ENCODE results near the gene CEP95.

CEP95 gene

DNA sequence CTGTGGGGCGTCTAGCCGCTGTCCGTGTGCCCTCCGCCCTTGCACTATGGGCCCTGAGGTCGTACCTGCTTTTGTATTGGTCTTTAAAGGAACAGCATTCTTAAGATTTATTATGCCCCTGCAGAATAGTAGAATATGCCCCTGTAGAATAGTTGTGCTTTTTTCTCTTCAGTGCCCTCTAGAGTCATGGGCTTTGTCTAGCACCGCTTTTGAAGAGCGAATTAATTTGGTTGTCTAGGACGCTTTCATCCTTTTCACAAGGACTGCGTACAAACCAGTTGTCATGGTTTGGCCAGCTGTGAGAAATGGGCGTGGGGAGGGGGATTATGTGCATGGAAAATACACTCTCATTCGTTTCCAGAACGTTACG lies 621 bp downstream of the CEP95 start:
- H3K36me3 ChIP-seq (ENCODE audit: insufficient read depth, low read length) = peaks cover 57% of the 10 kb centered on the region
- no peaks in the 10 kb centered on the region for H3K9me3 ChIP-seq (ENCODE audit: low read length)
- H3K27me3 ChIP-seq (ENCODE audit: insufficient read depth, low read length) = no peaks in the 10 kb centered on the region
- peaks cover 26% of the 10 kb centered on the region for H3K4me1 ChIP-seq (ENCODE audit: insufficient read depth, low read length)
- H2AFZ ChIP-seq (ENCODE audit: low read depth, low read length) = peak overlapping the region; percentile 11
- H3K4me3 ChIP-seq (ENCODE audit: low read length) = peak overlapping the region; percentile 98

DNA sequence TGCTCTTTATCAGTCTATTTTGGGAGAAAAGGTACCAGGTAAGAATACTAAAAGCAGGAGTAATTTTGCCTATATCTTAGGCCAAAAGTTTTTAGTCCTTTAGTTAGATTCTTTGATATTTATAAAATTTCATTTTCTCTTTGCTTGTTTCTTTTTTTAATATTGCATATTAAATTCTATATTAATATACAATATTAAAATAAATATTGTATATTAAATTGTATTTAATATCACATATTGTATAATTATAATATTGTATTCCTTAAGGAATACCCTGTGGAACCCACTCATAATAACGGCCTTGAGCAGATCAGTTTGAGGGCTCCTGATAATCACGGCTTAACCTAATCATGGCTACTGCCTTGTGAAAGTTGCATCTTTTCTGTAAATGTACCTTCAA lies 1.9 kb downstream of the CEP95 start:
- no peak overlapping the region for H2AFZ ChIP-seq (ENCODE audit: low read depth, low read length)
- H3K4me3 ChIP-seq (ENCODE audit: low read length) = peak overlapping the region; percentile 98
- H3K9me3 ChIP-seq (ENCODE audit: low read length) = no peaks in the 10 kb centered on the region
- peaks cover 57% of the 10 kb centered on the region for H3K36me3 ChIP-seq (ENCODE audit: insufficient read depth, low read length)
- peaks cover 14% of the 10 kb centered on the region for H3K4me1 ChIP-seq (ENCODE audit: insufficient read depth, low read length)
- no peaks in the 10 kb centered on the region for H3K27me3 ChIP-seq (ENCODE audit: insufficient read depth, low read length)

DNA sequence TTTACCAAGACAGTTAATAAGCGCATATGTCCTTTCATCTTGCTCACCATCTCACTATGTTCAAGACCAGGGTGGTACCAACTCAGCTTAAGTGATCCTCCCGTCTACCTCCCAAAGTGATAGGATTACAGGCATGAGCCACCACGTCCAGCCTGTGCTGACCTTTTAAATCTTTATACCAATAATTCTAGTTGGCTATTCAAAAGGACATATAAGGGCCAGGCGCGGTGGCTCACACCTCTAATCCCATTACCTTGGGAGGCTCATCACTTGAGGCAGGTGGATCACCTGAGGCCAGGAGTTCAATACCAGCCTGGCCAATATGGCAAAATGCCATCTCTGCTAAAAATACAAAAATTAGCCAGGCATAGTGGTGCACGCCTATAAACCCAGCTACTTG lies 2.4 kb downstream of the CEP95 start:
- Histone ChIP-seq H3K27me3 (ENCODE audit: insufficient read depth, low read length) (no peaks in the 10 kb centered on the region), H3K9me3 (ENCODE audit: low read length) (no peaks in the 10 kb centered on the region), H3K4me1 (ENCODE audit: insufficient read depth, low read length) (peaks cover 10% of the 10 kb centered on the region), H3K36me3 (ENCODE audit: insufficient read depth, low read length) (peaks cover 57% of the 10 kb centered on the region), H2AFZ (ENCODE audit: low read depth, low read length) (no peak overlapping the region), H3K4me3 (ENCODE audit: low read length) (no peak overlapping the region)

DNA sequence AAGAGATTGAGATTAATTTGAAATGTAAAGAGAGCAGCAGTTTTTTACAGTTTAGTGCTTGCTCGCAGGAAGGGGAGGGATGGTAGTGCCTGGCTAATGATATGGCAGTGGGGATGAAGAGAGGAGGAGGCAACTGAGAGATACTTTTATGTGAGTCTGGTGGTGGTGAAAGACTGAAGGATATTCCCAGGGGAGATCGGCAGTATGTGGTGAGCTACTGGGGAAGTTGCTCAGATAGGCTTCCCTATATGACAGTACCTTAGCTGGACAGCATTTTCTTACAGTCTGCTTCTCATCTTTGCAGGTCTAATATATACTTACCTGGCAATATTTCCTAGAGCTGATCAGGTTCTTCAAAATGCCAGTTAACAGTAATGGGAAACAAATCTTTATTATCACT lies 8.6 kb downstream of the CEP95 start:
- no peaks in the 10 kb centered on the region for H3K27me3 ChIP-seq (ENCODE audit: insufficient read depth, low read length)
- H3K4me3 ChIP-seq (ENCODE audit: low read length) = no peak overlapping the region
- no peaks in the 10 kb centered on the region for H3K4me1 ChIP-seq (ENCODE audit: insufficient read depth, low read length)
- no peak overlapping the region for H2AFZ ChIP-seq (ENCODE audit: low read depth, low read length)
- H3K36me3 ChIP-seq (ENCODE audit: insufficient read depth, low read length) = peaks cover 84% of the 10 kb centered on the region
- no peaks in the 10 kb centered on the region for H3K9me3 ChIP-seq (ENCODE audit: low read length)

DNA sequence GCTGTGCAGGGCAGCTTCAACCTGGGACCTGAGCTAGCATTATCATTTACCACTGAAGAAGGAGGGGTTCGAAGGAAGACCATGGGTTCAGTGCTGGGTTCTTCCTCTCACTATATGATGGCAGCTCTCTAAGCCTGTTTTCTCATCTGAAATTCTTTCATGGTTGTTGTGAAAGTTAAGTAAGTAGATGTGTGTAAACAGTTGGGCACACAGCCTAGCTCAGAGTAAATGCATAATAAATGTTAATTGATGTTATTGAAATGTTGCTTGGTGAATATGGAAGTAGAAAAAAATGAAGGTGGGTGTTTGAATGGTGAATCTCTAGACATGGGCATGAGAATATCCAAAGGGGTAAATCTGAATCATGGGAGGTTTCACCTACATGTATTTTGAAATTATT lies 9.1 kb downstream of the CEP95 start:
- Histone ChIP-seq H3K4me3 (ENCODE audit: low read length) (no peak overlapping the region), H2AFZ (ENCODE audit: low read depth, low read length) (no peak overlapping the region), H3K36me3 (ENCODE audit: insufficient read depth, low read length) (peaks cover 85% of the 10 kb centered on the region), H3K4me1 (ENCODE audit: insufficient read depth, low read length) (no peaks in the 10 kb centered on the region), H3K9me3 (ENCODE audit: low read length) (no peaks in the 10 kb centered on the region), H3K27me3 (ENCODE audit: insufficient read depth, low read length) (no peaks in the 10 kb centered on the region)

DNA sequence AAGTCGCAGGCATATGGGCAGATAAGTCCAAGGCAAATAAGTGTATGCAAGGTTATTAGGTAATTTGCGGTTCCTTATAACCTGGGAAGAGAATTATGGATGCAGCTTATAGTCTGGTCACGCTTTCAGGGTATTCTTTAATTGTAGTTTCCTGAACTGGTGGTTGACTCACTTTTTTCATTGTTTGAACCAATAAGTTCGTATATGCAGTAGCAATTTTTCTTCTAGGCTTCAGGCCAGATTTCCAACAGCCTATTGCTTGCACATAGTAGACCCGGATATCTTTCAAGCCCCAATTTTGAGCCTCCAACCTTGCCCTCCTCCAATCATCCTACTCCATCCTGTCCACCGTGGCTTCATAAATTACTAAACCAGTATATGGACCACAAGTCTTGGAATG lies 12.8 kb downstream of the CEP95 start:
- no peak overlapping the region for H2AFZ ChIP-seq (ENCODE audit: low read depth, low read length)
- H3K27me3 ChIP-seq (ENCODE audit: insufficient read depth, low read length) = no peaks in the 10 kb centered on the region
- no peaks in the 10 kb centered on the region for H3K4me1 ChIP-seq (ENCODE audit: insufficient read depth, low read length)
- no peak overlapping the region for H3K4me3 ChIP-seq (ENCODE audit: low read length)
- peaks cover 89% of the 10 kb centered on the region for H3K36me3 ChIP-seq (ENCODE audit: insufficient read depth, low read length)
- no peaks in the 10 kb centered on the region for H3K9me3 ChIP-seq (ENCODE audit: low read length)

DNA sequence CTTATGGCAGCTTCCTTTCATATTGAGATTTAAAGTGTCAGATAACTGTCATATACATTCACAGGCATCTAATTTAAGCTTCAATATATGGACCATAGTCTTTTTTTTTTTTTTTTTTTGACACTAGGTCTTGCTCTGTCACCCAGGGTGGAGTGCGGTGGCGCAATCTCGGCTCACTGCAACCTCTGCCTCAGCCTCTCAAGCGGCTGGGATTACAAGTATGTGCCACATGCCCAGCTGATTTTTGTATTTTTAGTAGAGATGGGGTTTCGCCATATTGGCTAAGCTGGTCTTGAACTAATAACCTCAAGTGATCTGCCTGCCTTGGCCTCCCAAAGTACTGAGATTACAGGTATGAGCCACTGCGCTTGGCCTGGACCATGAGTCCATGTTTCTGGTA lies 13.6 kb downstream of the CEP95 start:
- H3K4me3 ChIP-seq (ENCODE audit: low read length) = no peak overlapping the region
- peaks cover 89% of the 10 kb centered on the region for H3K36me3 ChIP-seq (ENCODE audit: insufficient read depth, low read length)
- no peaks in the 10 kb centered on the region for H3K9me3 ChIP-seq (ENCODE audit: low read length)
- H3K4me1 ChIP-seq (ENCODE audit: insufficient read depth, low read length) = no peaks in the 10 kb centered on the region
- H2AFZ ChIP-seq (ENCODE audit: low read depth, low read length) = no peak overlapping the region
- no peaks in the 10 kb centered on the region for H3K27me3 ChIP-seq (ENCODE audit: insufficient read depth, low read length)

DNA sequence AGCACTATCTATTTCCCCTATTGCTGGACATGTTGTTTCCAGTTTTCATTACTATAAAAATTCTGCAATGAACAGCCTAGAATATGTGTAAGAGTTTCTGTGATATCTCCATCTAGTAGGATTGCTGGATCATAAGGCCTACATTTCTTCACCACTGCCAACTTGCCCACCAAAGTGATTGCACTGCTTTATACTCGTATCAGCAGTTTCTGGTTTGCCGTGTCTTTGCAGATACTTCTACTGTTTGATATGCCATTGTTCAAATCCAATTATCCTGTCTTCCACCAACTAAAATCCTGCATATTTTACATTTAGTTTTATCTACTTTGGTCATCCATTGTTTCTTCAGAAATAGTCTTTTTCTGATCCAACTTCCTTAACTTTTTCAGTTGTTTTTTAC lies 21.1 kb downstream of the CEP95 start:
- H3K36me3 ChIP-seq (ENCODE audit: insufficient read depth, low read length) = peaks cover 96% of the 10 kb centered on the region
- no peaks in the 10 kb centered on the region for H3K27me3 ChIP-seq (ENCODE audit: insufficient read depth, low read length)
- no peaks in the 10 kb centered on the region for H3K4me1 ChIP-seq (ENCODE audit: insufficient read depth, low read length)
- no peaks in the 10 kb centered on the region for H3K9me3 ChIP-seq (ENCODE audit: low read length)
- H3K4me3 ChIP-seq (ENCODE audit: low read length) = no peak overlapping the region
- H2AFZ ChIP-seq (ENCODE audit: low read depth, low read length) = no peak overlapping the region

DNA sequence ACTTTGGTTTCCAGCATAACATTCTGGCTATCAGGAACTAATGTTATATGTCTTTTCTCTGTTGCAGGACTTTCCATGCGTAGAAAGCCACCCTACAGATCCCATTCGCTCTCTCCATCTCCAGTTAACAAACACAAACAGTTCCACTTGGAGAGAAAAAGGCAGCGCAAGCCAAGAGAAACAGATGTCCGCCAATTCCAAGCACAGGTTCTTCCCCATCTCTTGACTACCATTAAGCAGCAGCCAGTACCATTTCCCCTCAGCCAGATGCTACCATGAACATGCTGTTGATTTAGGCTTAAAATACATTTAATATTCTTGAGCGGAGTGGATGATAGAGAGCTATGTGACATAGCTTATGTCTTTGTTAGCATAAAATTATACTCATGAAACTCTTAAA lies 22.4 kb downstream of the CEP95 start:
- Histone ChIP-seq H3K36me3 (ENCODE audit: insufficient read depth, low read length) (peaks cover 96% of the 10 kb centered on the region), H3K4me3 (ENCODE audit: low read length) (no peak overlapping the region), H3K4me1 (ENCODE audit: insufficient read depth, low read length) (no peaks in the 10 kb centered on the region), H3K9me3 (ENCODE audit: low read length) (no peaks in the 10 kb centered on the region), H3K27me3 (ENCODE audit: insufficient read depth, low read length) (no peaks in the 10 kb centered on the region), H2AFZ (ENCODE audit: low read depth, low read length) (no peak overlapping the region)

DNA sequence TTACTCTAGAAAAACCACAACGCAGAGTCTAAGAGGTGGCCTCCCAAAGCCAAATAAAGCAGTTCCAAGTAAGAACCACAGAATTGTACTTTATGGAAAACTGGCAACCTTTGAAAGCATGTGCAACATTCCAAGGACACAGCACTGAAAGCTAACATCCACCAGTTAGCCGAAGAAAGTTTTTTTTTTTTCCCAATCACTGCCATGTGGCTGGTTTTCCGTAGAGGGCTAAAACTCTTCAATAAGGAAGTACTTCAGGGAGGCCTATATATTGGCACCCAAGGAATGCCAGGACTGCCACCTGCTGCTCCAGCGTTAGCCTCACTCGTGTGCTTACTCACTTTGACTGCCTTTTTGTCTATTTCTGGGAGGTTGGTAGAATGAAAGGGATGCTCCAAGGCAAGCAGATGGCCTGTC lies 25.2 kb downstream of the CEP95 start:
- Histone ChIP-seq H3K36me3 (ENCODE audit: insufficient read depth, low read length) (peaks cover 98% of the 10 kb centered on the region), H3K27me3 (ENCODE audit: insufficient read depth, low read length) (no peaks in the 10 kb centered on the region), H3K9me3 (ENCODE audit: low read length) (no peaks in the 10 kb centered on the region), H2AFZ (ENCODE audit: low read depth, low read length) (no peak overlapping the region), H3K4me1 (ENCODE audit: insufficient read depth, low read length) (no peaks in the 10 kb centered on the region), H3K4me3 (ENCODE audit: low read length) (no peak overlapping the region)

DNA sequence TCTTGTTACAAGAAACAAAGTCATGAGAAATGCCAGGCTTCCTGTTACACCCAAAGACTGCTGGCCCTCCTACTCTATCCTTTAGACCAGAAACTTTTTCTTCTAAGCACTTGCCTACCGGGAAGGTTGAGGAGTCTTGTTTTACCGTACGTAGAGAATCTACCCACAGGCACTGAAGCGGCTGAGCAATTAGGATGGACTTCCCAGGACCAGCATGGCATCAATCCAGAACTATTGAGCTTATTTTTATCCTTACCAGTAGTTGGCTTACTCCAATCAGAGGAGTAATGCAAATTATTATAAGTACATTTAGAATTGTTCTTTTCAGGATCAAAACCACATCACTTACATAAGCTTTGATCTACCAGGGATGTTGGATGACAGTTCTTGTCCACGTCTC lies 25.6 kb downstream of the CEP95 start:
- no peaks in the 10 kb centered on the region for H3K4me1 ChIP-seq (ENCODE audit: insufficient read depth, low read length)
- no peaks in the 10 kb centered on the region for H3K27me3 ChIP-seq (ENCODE audit: insufficient read depth, low read length)
- H2AFZ ChIP-seq (ENCODE audit: low read depth, low read length) = no peak overlapping the region
- H3K9me3 ChIP-seq (ENCODE audit: low read length) = no peaks in the 10 kb centered on the region
- peaks cover 98% of the 10 kb centered on the region for H3K36me3 ChIP-seq (ENCODE audit: insufficient read depth, low read length)
- no peak overlapping the region for H3K4me3 ChIP-seq (ENCODE audit: low read length)

DNA sequence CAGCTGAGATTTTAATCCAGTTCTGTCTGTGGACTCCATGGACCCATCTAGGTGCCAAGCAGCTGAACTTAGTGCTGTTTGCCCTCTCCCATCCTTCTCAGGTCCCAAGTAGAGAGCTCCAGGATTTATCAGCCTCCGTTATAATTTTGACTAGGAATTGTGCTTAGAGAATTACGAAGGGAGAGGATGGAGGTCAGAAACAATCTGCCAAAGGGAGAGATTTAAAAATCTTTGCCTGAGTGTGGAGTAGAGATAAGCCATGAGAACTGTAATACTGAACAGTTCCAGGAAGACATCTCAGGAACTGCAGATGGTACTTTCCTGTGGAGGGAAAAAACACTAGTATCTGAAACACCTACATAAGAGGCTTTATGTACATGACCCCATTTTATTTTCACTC lies 27.0 kb downstream of the CEP95 start:
- H3K4me3 ChIP-seq (ENCODE audit: low read length) = no peak overlapping the region
- H3K36me3 ChIP-seq (ENCODE audit: insufficient read depth, low read length) = peaks cover 98% of the 10 kb centered on the region
- no peaks in the 10 kb centered on the region for H3K9me3 ChIP-seq (ENCODE audit: low read length)
- no peaks in the 10 kb centered on the region for H3K4me1 ChIP-seq (ENCODE audit: insufficient read depth, low read length)
- no peaks in the 10 kb centered on the region for H3K27me3 ChIP-seq (ENCODE audit: insufficient read depth, low read length)
- H2AFZ ChIP-seq (ENCODE audit: low read depth, low read length) = no peak overlapping the region

DNA sequence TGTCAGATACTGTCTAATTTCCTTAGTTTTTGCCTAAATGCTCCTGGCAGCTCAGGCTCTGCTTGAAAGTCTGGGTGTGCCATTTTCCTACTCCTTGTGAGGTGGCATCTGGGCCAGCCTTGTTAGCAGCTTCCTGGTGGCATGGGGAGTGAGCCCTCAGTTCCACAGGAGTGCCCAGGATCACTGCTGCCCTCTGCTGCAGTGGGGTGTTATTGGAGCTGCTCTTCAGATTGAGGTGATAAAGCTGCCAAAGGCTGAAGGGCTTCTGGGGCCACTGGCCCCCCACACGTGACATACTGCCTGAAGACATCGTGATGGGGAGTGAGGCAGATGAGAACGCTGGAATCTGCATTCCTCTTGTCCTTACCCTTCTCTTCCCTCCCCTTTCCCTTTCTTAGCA lies 27.4 kb downstream of the CEP95 start:
- Histone ChIP-seq H2AFZ (ENCODE audit: low read depth, low read length) (no peak overlapping the region), H3K36me3 (ENCODE audit: insufficient read depth, low read length) (peaks cover 96% of the 10 kb centered on the region), H3K27me3 (ENCODE audit: insufficient read depth, low read length) (no peaks in the 10 kb centered on the region)

DNA sequence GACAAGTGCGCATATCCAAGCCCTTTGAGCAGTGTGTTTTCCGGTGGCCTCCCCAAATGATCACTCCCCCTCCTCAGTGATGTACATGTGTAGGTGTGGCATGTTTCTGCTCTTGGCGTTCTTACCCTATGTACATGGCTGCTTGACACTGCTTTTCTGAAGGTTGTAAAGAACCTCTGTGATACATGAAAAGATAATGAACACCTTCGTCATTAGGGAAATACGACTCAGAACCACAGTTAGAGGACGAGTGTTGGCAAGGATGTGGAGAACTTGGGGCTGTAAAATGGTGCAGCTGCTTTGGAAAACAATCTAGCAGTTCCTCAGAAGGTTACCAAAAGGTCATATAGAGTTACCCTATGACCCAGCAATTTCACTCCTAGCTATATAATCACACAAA lies 28.6 kb downstream of the CEP95 start:
- Histone ChIP-seq H3K4me1 (ENCODE audit: insufficient read depth, low read length) (no peaks in the 10 kb centered on the region), H3K4me3 (ENCODE audit: low read length) (no peak overlapping the region), H3K27me3 (ENCODE audit: insufficient read depth, low read length) (no peaks in the 10 kb centered on the region), H2AFZ (ENCODE audit: low read depth, low read length) (no peak overlapping the region), H3K9me3 (ENCODE audit: low read length) (no peaks in the 10 kb centered on the region), H3K36me3 (ENCODE audit: insufficient read depth, low read length) (peaks cover 91% of the 10 kb centered on the region)

More for the DNA sequence above, 27.4 kb downstream of the CEP95 start:
- no peaks in the 10 kb centered on the region for H3K4me1 ChIP-seq (ENCODE audit: insufficient read depth, low read length)
- no peaks in the 10 kb centered on the region for H3K9me3 ChIP-seq (ENCODE audit: low read length)
- no peak overlapping the region for H3K4me3 ChIP-seq (ENCODE audit: low read length)

Data from neuron (in vitro differentiated cells).